Measurements from ENCODE around the gene CELF5.

GRCh38 chr19:3186891-3187661 lies 37.4 kb upstream of the CELF5 start:
- TF ChIP-seq, protein P1, sequence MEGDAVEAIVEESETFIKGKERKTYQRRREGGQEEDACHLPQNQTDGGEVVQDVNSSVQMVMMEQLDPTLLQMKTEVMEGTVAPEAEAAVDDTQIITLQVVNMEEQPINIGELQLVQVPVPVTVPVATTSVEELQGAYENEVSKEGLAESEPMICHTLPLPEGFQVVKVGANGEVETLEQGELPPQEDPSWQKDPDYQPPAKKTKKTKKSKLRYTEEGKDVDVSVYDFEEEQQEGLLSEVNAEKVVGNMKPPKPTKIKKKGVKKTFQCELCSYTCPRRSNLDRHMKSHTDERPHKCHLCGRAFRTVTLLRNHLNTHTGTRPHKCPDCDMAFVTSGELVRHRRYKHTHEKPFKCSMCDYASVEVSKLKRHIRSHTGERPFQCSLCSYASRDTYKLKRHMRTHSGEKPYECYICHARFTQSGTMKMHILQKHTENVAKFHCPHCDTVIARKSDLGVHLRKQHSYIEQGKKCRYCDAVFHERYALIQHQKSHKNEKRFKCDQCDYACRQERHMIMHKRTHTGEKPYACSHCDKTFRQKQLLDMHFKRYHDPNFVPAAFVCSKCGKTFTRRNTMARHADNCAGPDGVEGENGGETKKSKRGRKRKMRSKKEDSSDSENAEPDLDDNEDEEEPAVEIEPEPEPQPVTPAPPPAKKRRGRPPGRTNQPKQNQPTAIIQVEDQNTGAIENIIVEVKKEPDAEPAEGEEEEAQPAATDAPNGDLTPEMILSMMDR (IDR thresholded peaks at IDR 0.05): no peak
- no peak for TF ChIP-seq POLR2A (IDR thresholded peaks at IDR 0.05)
